Measurements from ENCODE around the gene ADRA2C.

Gene ADRA2C

DNA sequence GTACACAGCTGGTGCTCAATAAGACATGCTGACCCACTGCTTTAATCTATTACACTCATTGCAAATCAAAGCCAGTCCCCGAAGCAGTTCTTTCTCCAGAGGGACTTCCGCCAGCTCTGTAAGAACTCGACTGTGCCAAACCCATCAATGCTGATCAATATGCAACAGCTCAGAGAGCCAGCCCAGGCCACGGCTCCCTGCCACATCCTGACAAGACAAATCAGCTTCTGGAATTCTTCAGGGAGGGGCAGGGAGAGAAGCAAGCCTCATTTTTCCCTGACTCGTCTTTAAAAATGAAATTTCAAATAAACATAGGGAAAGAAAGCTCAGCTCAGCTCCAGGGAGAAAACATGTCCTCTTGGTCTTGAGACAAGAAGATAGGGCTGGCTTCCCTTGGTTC lies 5.3 kb upstream of the ADRA2C start:
- DNase-seq (ENCODE audit: low read depth) = no peak

GRCh38 chr4:3762264-3762663 lies 3.9 kb upstream of the ADRA2C start:
- DNase-seq (ENCODE audit: low read depth) = no peak

GRCh38 chr4:3762753-3763549 lies 3.2 kb upstream of the ADRA2C start:
- DNase-seq (ENCODE audit: low read depth) = no peak

DNA sequence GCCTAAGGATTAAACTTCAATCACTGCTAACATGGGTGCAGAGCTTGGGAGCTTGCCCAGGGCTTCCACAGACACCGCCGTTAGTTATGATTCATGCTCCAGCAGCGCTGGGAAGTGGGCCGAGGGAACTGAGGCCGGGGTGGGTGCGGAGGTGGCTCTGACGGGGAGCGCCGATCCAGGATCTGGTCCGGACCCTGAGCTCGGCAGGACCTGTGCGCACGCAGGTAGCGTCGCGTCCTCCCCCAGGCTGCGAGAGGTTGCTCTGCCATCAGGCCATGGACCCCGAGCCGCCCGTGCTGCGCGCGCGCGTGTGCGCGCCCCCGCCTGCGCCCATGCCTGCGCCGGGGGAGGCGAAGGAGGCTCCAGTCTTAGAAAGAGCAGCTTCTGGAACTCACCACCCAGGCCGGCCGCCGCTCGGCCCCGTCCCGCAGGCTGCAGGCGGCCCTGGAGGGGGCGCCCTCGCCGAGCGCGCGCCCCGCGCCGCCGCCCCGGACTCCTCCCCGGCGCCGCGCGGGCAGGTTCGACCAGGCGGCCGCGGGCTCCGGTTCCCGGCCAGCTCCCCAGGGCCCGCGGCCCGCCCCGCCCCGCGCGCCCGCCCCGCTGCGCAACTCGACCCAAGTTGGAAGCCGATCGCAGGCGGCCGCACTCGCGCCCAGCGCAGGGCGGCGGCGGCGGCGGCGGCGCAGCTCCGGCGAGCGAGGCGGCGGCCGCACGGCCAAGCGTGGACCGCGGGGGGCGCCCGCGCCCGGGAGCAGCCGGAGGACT lies 732 bp upstream of the ADRA2C start:
- DNase-seq (ENCODE audit: low read depth) = peak; percentile 81

- peak; percentile 12 for DNase-seq (ENCODE audit: low read depth)
Observed at GRCh38 chr4:3766785-3767569, 792 bp downstream of the ADRA2C start.

- DNase-seq (ENCODE audit: low read depth) = no peak
Observed at GRCh38 chr4:3767570-3768288, 1.5 kb downstream of the ADRA2C start.

GRCh38 chr4:3768842-3769641 lies 2.9 kb downstream of the ADRA2C start:
- no peak for DNase-seq (ENCODE audit: low read depth)

DNA sequence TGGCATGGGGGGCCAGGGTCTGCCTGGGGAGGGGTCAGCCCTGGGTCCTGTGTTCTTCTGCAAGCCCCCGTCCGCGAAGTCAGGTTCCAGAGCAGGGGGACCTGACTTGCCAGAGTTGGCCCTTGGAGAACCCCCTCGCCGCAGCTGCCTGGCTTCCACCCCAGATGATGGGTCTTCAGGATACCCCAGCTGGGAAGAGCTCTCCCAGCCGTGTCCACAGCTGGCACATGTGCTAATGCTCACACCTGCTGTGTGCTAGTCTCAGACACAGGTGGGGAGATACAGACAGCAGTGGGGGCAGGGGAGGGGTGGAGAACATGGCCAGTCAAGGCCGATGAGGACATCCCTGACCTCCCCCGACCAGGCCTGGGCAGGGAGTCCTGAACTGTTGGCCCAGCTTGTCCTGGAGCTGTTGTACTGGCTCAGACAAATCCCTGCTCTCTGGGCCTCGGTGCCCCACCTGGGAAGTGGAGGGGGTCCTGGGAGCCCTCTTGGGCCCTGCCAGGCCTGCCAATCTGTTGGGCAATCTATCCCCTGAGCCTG lies 3.5 kb downstream of the ADRA2C start:
- no peak for DNase-seq (ENCODE audit: low read depth)

GRCh38 chr4:3770323-3771163 lies 4.4 kb downstream of the ADRA2C start:
- no peak for DNase-seq (ENCODE audit: low read depth)

- DNase-seq (ENCODE audit: low read depth) = no peak
Observed at GRCh38 chr4:3771164-3771809, 5.1 kb downstream of the ADRA2C start.

GRCh38 chr4:3771939-3772495 lies 5.8 kb downstream of the ADRA2C start:
- DNase-seq (ENCODE audit: low read depth) = no peak

DNA sequence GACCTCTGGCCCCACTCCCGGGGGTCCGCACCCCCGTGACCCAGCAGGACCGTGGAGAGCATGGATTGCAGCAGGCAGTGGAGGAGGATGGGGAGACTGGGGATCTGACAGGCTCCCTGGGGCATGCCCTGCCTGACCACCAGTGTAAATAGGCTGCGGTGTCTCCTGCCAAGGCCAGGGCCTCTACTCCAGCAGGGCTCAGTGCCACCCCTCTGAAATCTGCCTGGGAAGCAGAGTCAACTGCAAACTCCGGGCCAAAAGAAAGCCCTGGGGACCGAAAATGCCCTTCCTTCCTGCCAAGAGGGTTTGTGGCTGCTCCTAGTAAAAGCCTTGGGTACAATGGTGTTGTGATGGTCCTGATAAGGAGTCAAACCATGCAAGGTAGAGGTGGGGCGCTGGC lies 6.4 kb downstream of the ADRA2C start:
- DNase-seq (ENCODE audit: low read depth) = no peak

GRCh38 chr4:3773552-3774001 lies 7.4 kb downstream of the ADRA2C start:
- no peak for DNase-seq (ENCODE audit: low read depth)

- DNase-seq (ENCODE audit: low read depth) = no peak
Observed at GRCh38 chr4:3774253-3774883, 8.2 kb downstream of the ADRA2C start.

GRCh38 chr4:3775005-3775404 lies 8.8 kb downstream of the ADRA2C start:
- no peak for DNase-seq (ENCODE audit: low read depth)

- DNase-seq (ENCODE audit: low read depth) = no peak
Observed at GRCh38 chr4:3775576-3775975, 9.4 kb downstream of the ADRA2C start.

- no peak for DNase-seq (ENCODE audit: low read depth)
Observed at GRCh38 chr4:3776166-3777032, 10.2 kb downstream of the ADRA2C start.

- DNase-seq (ENCODE audit: low read depth) = no peak
Observed at GRCh38 chr4:3777033-3777390, 10.8 kb downstream of the ADRA2C start.

Data from EH (cell line).